Activated naive CD4-positive, alpha-beta T cell treated with anti-CD3 and anti-CD28 coated beads for 36 hours (primary cell): Measurements from ENCODE around the gene STOX2. TPM values are rescaled to one million over a fixed set of nuclear protein-coding genes. Genes with fewer than 3 reads are reported as not detected.

Source experiments
- CTCF ChIA-PET: fragments of 350-600 bp; sonication (Branson Sonifier 250); formaldehyde crosslinking; loops from one replicate; lab custom pipeline; 2021; ENCODE audit warnings: antibody characterized with exemption; lab: Charles Lee
- DNase-seq: peaks from one replicate; pipeline ENCODE4 v3.0.0-alpha.2; 2020
- H3K27ac Mint-ChIP-seq: one replicate; pipeline ENCODE4 v1.8.0; 2021; ENCODE audit warnings: mild to moderate bottlenecking, mixed read lengths
- H3K27me3 Mint-ChIP-seq: one replicate; pipeline ENCODE4 v1.8.0; 2021; ENCODE audit warnings: low read depth, mixed read lengths
- H3K36me3 Mint-ChIP-seq: one replicate; pipeline ENCODE4 v1.8.0; 2021; ENCODE audit warnings: low read depth, mixed read lengths
- H3K4me1 Mint-ChIP-seq: one replicate; pipeline ENCODE4 v1.8.0; 2021; ENCODE audit warnings: low read depth, mixed read lengths
- H3K4me3 Mint-ChIP-seq: one replicate; pipeline ENCODE4 v1.8.0; 2021; ENCODE audit warnings: mild to moderate bottlenecking, moderate library complexity, mixed read lengths
- H3K9me3 Mint-ChIP-seq: one replicate; pipeline ENCODE4 v1.8.0; 2021; ENCODE audit warnings: mixed read lengths
- intact Hi-C: fragments of 100-400 bp; cut with micrococcal nuclease; formaldehyde crosslinking; loops from one replicate; pipeline ENCODE4 v1.15.1; 2023
- total RNA-seq, 2 experiments: library from RNA; stranded (reverse); gene quantifications; one replicate each; pipeline ENCODE4 v1.2.3, GENCODE V29; 2021

Gene STOX2, protein sequence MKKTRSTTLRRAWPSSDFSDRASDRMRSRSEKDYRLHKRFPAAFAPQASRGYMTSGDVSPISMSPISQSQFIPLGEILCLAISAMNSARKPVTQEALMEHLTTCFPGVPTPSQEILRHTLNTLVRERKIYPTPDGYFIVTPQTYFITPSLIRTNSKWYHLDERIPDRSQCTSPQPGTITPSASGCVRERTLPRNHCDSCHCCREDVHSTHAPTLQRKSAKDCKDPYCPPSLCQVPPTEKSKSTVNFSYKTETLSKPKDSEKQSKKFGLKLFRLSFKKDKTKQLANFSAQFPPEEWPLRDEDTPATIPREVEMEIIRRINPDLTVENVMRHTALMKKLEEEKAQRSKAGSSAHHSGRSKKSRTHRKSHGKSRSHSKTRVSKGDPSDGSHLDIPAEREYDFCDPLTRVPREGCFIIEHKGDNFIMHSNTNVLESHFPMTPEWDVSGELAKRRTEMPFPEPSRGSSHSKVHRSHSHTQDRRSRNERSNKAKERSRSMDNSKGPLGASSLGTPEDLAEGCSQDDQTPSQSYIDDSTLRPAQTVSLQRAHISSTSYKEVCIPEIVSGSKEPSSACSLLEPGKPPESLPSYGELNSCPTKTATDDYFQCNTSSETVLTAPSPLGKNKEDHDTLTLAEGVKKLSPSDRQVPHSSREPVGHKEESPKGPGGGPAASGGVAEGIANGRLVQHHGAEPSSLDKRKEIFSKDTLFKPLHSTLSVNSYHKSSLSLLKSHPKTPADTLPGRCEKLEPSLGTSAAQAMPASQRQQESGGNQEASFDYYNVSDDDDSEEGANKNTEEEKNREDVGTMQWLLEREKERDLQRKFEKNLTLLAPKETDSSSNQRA (N-terminal part only)
- not detected for total RNA-seq

GRCh38 chr4:183905081-183905592 is at the start of gene STOX2:
Gene STOX2, plus strand, starts transcription at chr4:183905307. Its CDS starts 1,484 bp downstream, at chr4:183906791.
- peaks cover 58% of the 10 kb centered on the region for H3K27me3 Mint-ChIP-seq

GRCh38 chr4:183855323-183856190 is 49.5 kb upstream of the STOX2 start:
- no peak overlapping the region for H3K4me3 Mint-ChIP-seq
- peaks cover 10% of the 10 kb centered on the region for H3K27me3 Mint-ChIP-seq
- no peak overlapping the region for H3K27ac Mint-ChIP-seq
- no peak for DNase-seq
- CTCF ChIA-PET, result no interaction called here
- intact Hi-C loops, result no loop called here
- H3K4me1 Mint-ChIP-seq, result no peaks in the 10 kb centered on the region
- H3K9me3 Mint-ChIP-seq, result no peaks in the 10 kb centered on the region
- H3K36me3 Mint-ChIP-seq, result no peaks in the 10 kb centered on the region

More at GRCh38 chr4:183905081-183905592, at the start of gene STOX2:
- Mint-ChIP-seq H3K36me3 (no peaks in the 10 kb centered on the region), H3K4me1 (peaks cover 6% of the 10 kb centered on the region), H3K9me3 (peaks cover 2% of the 10 kb centered on the region), H3K4me3 (peak within 1 kb of the TSS; percentile 39), H3K27ac (no peak within 1 kb of the TSS)
- DNase-seq, result peak; percentile 24
- intact Hi-C loops, result no loop called here
- CTCF ChIA-PET, result interaction anchor here (0.6 kb wide), 1 partner anchor 431 kb away, joined by 3 read pairs; no protein-coding TSS in a partner anchor

GRCh38 chr4:183857040-183857439 is 48.1 kb upstream of the STOX2 start:
- no peak for DNase-seq
- intact Hi-C loops, result no loop called here
- Mint-ChIP-seq H3K4me1 (no peaks in the 10 kb centered on the region), H3K36me3 (no peaks in the 10 kb centered on the region), H3K9me3 (no peaks in the 10 kb centered on the region), H3K4me3 (no peak overlapping the region), H3K27ac (no peak overlapping the region), H3K27me3 (peaks cover 8% of the 10 kb centered on the region)
- CTCF ChIA-PET, result no interaction called here

- Mint-ChIP-seq H3K4me3 (no peak overlapping the region), H3K27me3 (peaks cover 8% of the 10 kb centered on the region), H3K27ac (no peak overlapping the region), H3K9me3 (no peaks in the 10 kb centered on the region), H3K36me3 (no peaks in the 10 kb centered on the region), H3K4me1 (no peaks in the 10 kb centered on the region)
- CTCF ChIA-PET, result no interaction called here
- intact Hi-C loops, result no loop called here
- no peak for DNase-seq
Observed at GRCh38 chr4:183858011-183858615, 47.0 kb upstream of the STOX2 start.

GRCh38 chr4:183860119-183860518 is 45.0 kb upstream of the STOX2 start:
- H3K27ac Mint-ChIP-seq, result no peak overlapping the region
- H3K4me3 Mint-ChIP-seq, result no peak overlapping the region
- CTCF ChIA-PET, result no interaction called here
- peaks cover 12% of the 10 kb centered on the region for H3K27me3 Mint-ChIP-seq
- no peaks in the 10 kb centered on the region for H3K4me1 Mint-ChIP-seq
- no peaks in the 10 kb centered on the region for H3K9me3 Mint-ChIP-seq
- no peak for DNase-seq
- no peaks in the 10 kb centered on the region for H3K36me3 Mint-ChIP-seq
- intact Hi-C loops, result no loop called here

DNA sequence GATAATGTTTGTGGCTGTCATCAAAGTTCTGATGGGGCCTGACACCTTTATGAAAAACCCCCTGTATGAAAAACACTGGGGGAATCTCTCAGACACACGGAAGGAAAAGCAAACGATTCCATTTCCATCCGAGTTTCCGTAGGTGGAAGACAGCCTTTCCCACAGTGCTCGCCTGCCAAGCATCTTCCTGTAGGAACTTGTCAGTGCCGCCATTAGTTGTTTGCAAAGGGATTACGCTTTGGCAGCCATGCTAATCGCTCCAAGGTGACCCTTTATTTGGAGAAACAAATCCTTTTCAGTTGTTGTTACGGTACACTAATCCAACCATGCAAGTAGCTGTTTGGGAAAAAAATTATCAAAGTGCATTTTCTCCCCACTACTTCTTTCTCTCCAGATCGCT is 44.4 kb upstream of the STOX2 start:
- Mint-ChIP-seq H3K36me3 (no peaks in the 10 kb centered on the region), H3K27ac (no peak overlapping the region), H3K9me3 (no peaks in the 10 kb centered on the region), H3K4me3 (no peak overlapping the region), H3K27me3 (peaks cover 12% of the 10 kb centered on the region), H3K4me1 (no peaks in the 10 kb centered on the region)
- DNase-seq, result no peak
- CTCF ChIA-PET, result no interaction called here
- intact Hi-C loops, result no loop called here

GRCh38 chr4:183861426-183861825 is 43.7 kb upstream of the STOX2 start:
- CTCF ChIA-PET, result interaction anchor here (0.6 kb wide), 1 partner anchor 13 kb away, joined by 3 read pairs; no protein-coding TSS in a partner anchor
- Mint-ChIP-seq H3K4me3 (no peak overlapping the region), H3K36me3 (no peaks in the 10 kb centered on the region), H3K27ac (no peak overlapping the region), H3K27me3 (peaks cover 11% of the 10 kb centered on the region), H3K9me3 (no peaks in the 10 kb centered on the region), H3K4me1 (no peaks in the 10 kb centered on the region)
- intact Hi-C loops, result no loop called here
- no peak for DNase-seq

GRCh38 chr4:183863155-183863825 is 41.8 kb upstream of the STOX2 start:
- CTCF ChIA-PET, result no interaction called here
- Mint-ChIP-seq H3K4me1 (no peaks in the 10 kb centered on the region), H3K9me3 (no peaks in the 10 kb centered on the region), H3K27ac (no peak overlapping the region), H3K4me3 (no peak overlapping the region), H3K36me3 (no peaks in the 10 kb centered on the region), H3K27me3 (peaks cover 4% of the 10 kb centered on the region)
- intact Hi-C loops, result no loop called here
- no peak for DNase-seq

GRCh38 chr4:183867247-183867646 is 37.9 kb upstream of the STOX2 start:
- H3K36me3 Mint-ChIP-seq, result no peaks in the 10 kb centered on the region
- no peak for DNase-seq
- no peak overlapping the region for H3K27ac Mint-ChIP-seq
- H3K9me3 Mint-ChIP-seq, result no peaks in the 10 kb centered on the region
- intact Hi-C loops, result no loop called here
- no peaks in the 10 kb centered on the region for H3K4me1 Mint-ChIP-seq
- H3K27me3 Mint-ChIP-seq, result peaks cover 4% of the 10 kb centered on the region
- CTCF ChIA-PET, result no interaction called here
- no peak overlapping the region for H3K4me3 Mint-ChIP-seq

DNA sequence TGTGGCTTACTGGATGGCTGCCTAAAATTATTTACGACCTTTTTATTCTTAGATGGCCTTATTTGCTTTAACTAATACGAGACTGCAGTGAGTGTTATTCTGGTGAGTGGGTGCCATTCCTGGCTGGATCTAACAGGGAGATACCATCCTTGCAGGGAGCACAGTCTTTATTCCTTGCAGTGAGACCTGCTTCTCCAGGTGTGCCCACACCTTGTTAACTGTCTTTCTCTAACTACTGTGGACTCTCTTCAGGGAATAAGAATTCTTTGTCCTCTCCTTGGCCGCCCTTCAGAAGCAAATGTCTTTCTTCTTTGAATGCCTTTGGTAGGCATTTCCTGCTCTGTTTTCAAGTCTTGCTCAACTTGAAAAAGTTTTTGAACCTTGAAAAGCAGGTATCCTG is 34.1 kb upstream of the STOX2 start:
- CTCF ChIA-PET, result interaction anchor here (0.5 kb wide), 1 partner anchor 765 kb away, joined by 4 read pairs; no protein-coding TSS in a partner anchor
- no peaks in the 10 kb centered on the region for H3K27me3 Mint-ChIP-seq
- H3K4me1 Mint-ChIP-seq, result no peaks in the 10 kb centered on the region

GRCh38 chr4:183871581-183871980 is 33.5 kb upstream of the STOX2 start:
- no peak overlapping the region for H3K4me3 Mint-ChIP-seq
- no peaks in the 10 kb centered on the region for H3K36me3 Mint-ChIP-seq
- no peaks in the 10 kb centered on the region for H3K27me3 Mint-ChIP-seq
- DNase-seq, result no peak
- H3K4me1 Mint-ChIP-seq, result no peaks in the 10 kb centered on the region
- intact Hi-C loops, result no loop called here
- CTCF ChIA-PET, result interaction anchor here (0.5 kb wide), 1 partner anchor 764 kb away, joined by 4 read pairs; no protein-coding TSS in a partner anchor
- H3K27ac Mint-ChIP-seq, result no peak overlapping the region
- no peaks in the 10 kb centered on the region for H3K9me3 Mint-ChIP-seq

More for the DNA sequence above, 34.1 kb upstream of the STOX2 start:
- no peaks in the 10 kb centered on the region for H3K36me3 Mint-ChIP-seq
- DNase-seq, result no peak
- no peak overlapping the region for H3K27ac Mint-ChIP-seq
- no peak overlapping the region for H3K4me3 Mint-ChIP-seq
- no peaks in the 10 kb centered on the region for H3K9me3 Mint-ChIP-seq
- intact Hi-C loops, result no loop called here
